ENCODE data around the gene BNC2. TPM values are rescaled to one million over a fixed set of nuclear protein-coding genes. Genes with fewer than 3 reads are reported as not detected.

BNC2 gene
- total RNA-seq, 1 experiment from 2014 or later, result 43.6 TPM

DNA sequence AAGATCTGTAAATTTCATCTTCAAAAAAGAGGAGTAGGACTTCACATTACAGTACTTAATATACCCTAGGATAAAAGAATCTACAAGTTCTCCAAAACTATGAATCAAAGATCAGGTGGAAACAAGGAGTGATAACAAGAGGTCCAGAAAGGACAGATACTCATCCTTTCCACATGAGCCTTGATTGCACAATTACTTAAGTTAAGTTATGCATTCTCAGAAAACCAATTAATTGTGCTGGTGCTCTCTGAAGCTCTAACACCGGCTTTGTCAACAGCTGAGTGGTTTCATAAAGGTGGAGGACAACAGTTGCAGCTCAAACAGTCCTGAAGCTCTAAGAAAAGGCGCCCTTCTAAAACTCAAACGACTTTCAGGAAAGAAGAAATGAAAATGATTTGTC lies 251.9 kb downstream of the BNC2 start:
- no peak overlapping the region for H2BK120ac ChIP-seq (ENCODE audit: low read depth, low read length, poor library complexity, severe bottlenecking)
- no peak overlapping the region for H2BK20ac ChIP-seq (ENCODE audit: low read depth, low read length, poor library complexity, severe bottlenecking)
- H3K4ac ChIP-seq (ENCODE audit: low read depth, low read length), result no peak overlapping the region
- H3K27ac Mint-ChIP-seq, result peak overlapping the region in 1 of 3 experiments; percentile 68; a peak in 2 of 7 replicates
- no peaks in the 10 kb centered on the region for H3K27me3 Mint-ChIP-seq (ENCODE audit: low read depth)
- no peak overlapping the region for H4K91ac ChIP-seq (ENCODE audit: insufficient read length, low read depth, low read length)
- H3K27me3 ChIP-seq (ENCODE audit: insufficient read depth, low read length), result no peaks in the 10 kb centered on the region
- H3K4me1 ChIP-seq (ENCODE audit: insufficient read depth, low read length), result peaks cover 5% of the 10 kb centered on the region
- H4K5ac ChIP-seq (ENCODE audit: insufficient read length, low read depth, low read length), result no peak overlapping the region
- H3K9me3 ChIP-seq (ENCODE audit: control insufficient read depth, low read depth, low read length), result no peaks in the 10 kb centered on the region
- no peak overlapping the region for H3K4me3 Mint-ChIP-seq
- H4K20me1 ChIP-seq (ENCODE audit: control insufficient read depth, insufficient read depth, insufficient read length), result no peaks in the 10 kb centered on the region
- H4K8ac ChIP-seq (replicated peaks; ENCODE audit: insufficient read length, low read depth, low read length), result no peak overlapping the region
- no peaks in the 10 kb centered on the region for H3K79me2 ChIP-seq (ENCODE audit: insufficient read depth, low read length)
- no peak overlapping the region for H2BK12ac ChIP-seq (ENCODE audit: insufficient read length, low read depth, low read length)
- no peak overlapping the region for H2BK5ac ChIP-seq (ENCODE audit: insufficient read length, low read length)
- no peak for DNase-seq
- no peak overlapping the region for H3K9ac ChIP-seq (ENCODE audit: extremely low read depth, insufficient read length, low read length)
- H2AK5ac ChIP-seq (ENCODE audit: insufficient read length, low read length), result no peak overlapping the region
- H3K79me1 ChIP-seq (ENCODE audit: insufficient read depth, low read depth, low read length, poor library complexity, severe bottlenecking), result peaks cover 3% of the 10 kb centered on the region
- no peak overlapping the region for H3K56ac ChIP-seq (ENCODE audit: insufficient read length, low read depth, low read length)
- TF ChIP-seq, protein P1, sequence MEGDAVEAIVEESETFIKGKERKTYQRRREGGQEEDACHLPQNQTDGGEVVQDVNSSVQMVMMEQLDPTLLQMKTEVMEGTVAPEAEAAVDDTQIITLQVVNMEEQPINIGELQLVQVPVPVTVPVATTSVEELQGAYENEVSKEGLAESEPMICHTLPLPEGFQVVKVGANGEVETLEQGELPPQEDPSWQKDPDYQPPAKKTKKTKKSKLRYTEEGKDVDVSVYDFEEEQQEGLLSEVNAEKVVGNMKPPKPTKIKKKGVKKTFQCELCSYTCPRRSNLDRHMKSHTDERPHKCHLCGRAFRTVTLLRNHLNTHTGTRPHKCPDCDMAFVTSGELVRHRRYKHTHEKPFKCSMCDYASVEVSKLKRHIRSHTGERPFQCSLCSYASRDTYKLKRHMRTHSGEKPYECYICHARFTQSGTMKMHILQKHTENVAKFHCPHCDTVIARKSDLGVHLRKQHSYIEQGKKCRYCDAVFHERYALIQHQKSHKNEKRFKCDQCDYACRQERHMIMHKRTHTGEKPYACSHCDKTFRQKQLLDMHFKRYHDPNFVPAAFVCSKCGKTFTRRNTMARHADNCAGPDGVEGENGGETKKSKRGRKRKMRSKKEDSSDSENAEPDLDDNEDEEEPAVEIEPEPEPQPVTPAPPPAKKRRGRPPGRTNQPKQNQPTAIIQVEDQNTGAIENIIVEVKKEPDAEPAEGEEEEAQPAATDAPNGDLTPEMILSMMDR (conservative IDR thresholded peaks at IDR 0.05), result no peak
- H3K14ac ChIP-seq (ENCODE audit: insufficient read depth, low read length), result no peak overlapping the region
- no peak overlapping the region for H3K4me2 ChIP-seq (ENCODE audit: insufficient read depth, insufficient read length, low read length)
- H3K4me1 Mint-ChIP-seq, result peaks cover 59 to 60% of the 10 kb centered on the region in 2 experiments
- no peak overlapping the region for H2AFZ ChIP-seq (ENCODE audit: low read length)
- H3K23me2 ChIP-seq (ENCODE audit: insufficient read length, low read depth, low read length, poor library complexity, severe bottlenecking), result no peaks in the 10 kb centered on the region
- no peak overlapping the region for H3K23ac ChIP-seq (ENCODE audit: insufficient read length, low read depth, low read length)
- no peak overlapping the region for H3K27ac ChIP-seq (ENCODE audit: insufficient read length, low read depth, low read length)
- H3K18ac ChIP-seq (ENCODE audit: insufficient read length, low read depth, low read length), result no peak overlapping the region
- no peaks in the 10 kb centered on the region for H3K36me3 Mint-ChIP-seq (ENCODE audit: insufficient read depth in 1 of 3, low read depth in 3 of 3)
- H3K9me3 Mint-ChIP-seq, result no peaks in the 10 kb centered on the region
- H2BK15ac ChIP-seq (ENCODE audit: low read depth, low read length), result no peak overlapping the region
- no peak overlapping the region for H3T11ph ChIP-seq (ENCODE audit: low read length)
- no CpG with 5 or more reads among the region's 3 CpGs for WGBS (ENCODE audit: extremely low coverage, insufficient read length, low lambda C conversion rate)

All from H9 (cell line).